Keratinocyte (primary cell): ENCODE data around the gene PLA1A. TPM values are rescaled to one million over a fixed set of nuclear protein-coding genes. Genes with fewer than 3 reads are reported as not detected.

Experiments
- DNase-seq: peaks from one replicate; pipeline ENCODE4 v3.0.0-alpha.2; 2011; ENCODE audit warnings: low read depth, missing footprints, low spot score
- FAIRE-seq: peaks from 2 replicates; lab custom pipeline; 2011; peaks lifted over from hg19 to GRCh38; lab: Jason Lieb, UNC
- H2AFZ ChIP-seq: 2 replicates; pipeline ENCODE4 v1.6.0; 2012; ENCODE audit warnings: low read length, control low read depth, inconsistent platforms; ENCODE audit not compliant: control insufficient read depth
- H3K27ac ChIP-seq: 2 replicates; pipeline ENCODE4 v1.5.1; 2011; ENCODE audit warnings: low read length; ENCODE audit not compliant: control insufficient read depth, insufficient read depth
- H3K27me3 ChIP-seq: 3 replicates; pipeline ENCODE4 v1.6.0; 2011; ENCODE audit warnings: low read length; ENCODE audit not compliant: control insufficient read depth, insufficient read depth; ENCODE audit errors: extremely low read depth
- H3K36me3 ChIP-seq, 2 experiments: 2 replicates in 1 of 2; 3 replicates in 1 of 2; pipeline ENCODE4 v1.5.1; 2011; ENCODE audit warnings: low read length in 2 of 2, mild to moderate bottlenecking in 1 of 2; ENCODE audit not compliant: control insufficient read depth in 2 of 2, insufficient read depth in 2 of 2; ENCODE audit errors: extremely low read depth in 1 of 2
- H3K4me1 ChIP-seq: 3 replicates; pipeline ENCODE4 v1.5.1; 2011; ENCODE audit warnings: low read length; ENCODE audit not compliant: control insufficient read depth, insufficient read depth; ENCODE audit errors: extremely low read depth
- H3K4me2 ChIP-seq: 3 replicates; pipeline ENCODE4 v1.6.0; 2011; ENCODE audit warnings: low read depth, low read length; ENCODE audit not compliant: control insufficient read depth, insufficient read depth; ENCODE audit errors: extremely low read depth
- H3K4me3 ChIP-seq, 3 experiments: fragments of 200-600 bp in 1 of 3; sonication (generic) in 1 of 3; 2 replicates in 2 of 3; 3 replicates in 1 of 3; pipeline ENCODE4 v1.5.1; 2011 to 2016; ENCODE audit warnings: low read length in 3 of 3, mild to moderate bottlenecking in 3 of 3, control low read depth in 2 of 3, inconsistent platforms in 1 of 3, low read depth in 1 of 3, mixed read lengths in 1 of 3, mixed run types in 1 of 3, moderate library complexity in 1 of 3; ENCODE audit not compliant: control insufficient read depth in 2 of 3, insufficient read depth in 2 of 3; ENCODE audit errors: extremely low read depth in 1 of 3
- H3K79me2 ChIP-seq: 2 replicates; pipeline ENCODE4 v1.6.0; 2012; ENCODE audit warnings: low read length; ENCODE audit not compliant: control insufficient read depth, insufficient read depth
- H3K9ac ChIP-seq: 3 replicates; pipeline ENCODE4 v1.6.0; 2011; ENCODE audit warnings: low read length; ENCODE audit not compliant: control insufficient read depth, insufficient read depth; ENCODE audit errors: extremely low read depth
- H3K9me1 ChIP-seq: 3 replicates; pipeline ENCODE4 v1.6.0; 2011; ENCODE audit warnings: low read length; ENCODE audit not compliant: control insufficient read depth, insufficient read depth; ENCODE audit errors: extremely low read depth
- H3K9me3 ChIP-seq: 2 replicates; pipeline ENCODE4 v1.5.1; 2012; ENCODE audit warnings: low read depth, low read length; ENCODE audit not compliant: control insufficient read depth
- H4K20me1 ChIP-seq: 3 replicates; pipeline ENCODE4 v1.6.0; 2011; ENCODE audit warnings: low read length; ENCODE audit not compliant: control insufficient read depth, insufficient read depth; ENCODE audit errors: extremely low read depth
- CTCF ChIP-seq, 3 experiments: IDR thresholded peaks in 1 of 3; conservative IDR thresholded peaks in 1 of 3; optimal IDR thresholded peaks in 1 of 3; 2 replicates in 2 of 3; 3 replicates in 1 of 3; pipeline versions ENCODE3 to v1.5.1; 2011; ENCODE audit warnings: low read length in 3 of 3, mild to moderate bottlenecking in 3 of 3, moderate library complexity in 2 of 3, control low read depth in 1 of 3, inconsistent platforms in 1 of 3; ENCODE audit not compliant: insufficient read depth in 2 of 3; ENCODE audit errors: extremely low read depth in 1 of 3
- EZH2 ChIP-seq: IDR thresholded peaks from one replicate; pipeline ENCODE4 v1.6.1; 2012; ENCODE audit warnings: inconsistent platforms, mild to moderate bottlenecking, low read length, moderate library complexity
- dilution Hi-C: fragments of 300-500 bp; cut with MboI; formaldehyde crosslinking; loops from one replicate; pipeline ENCODE4 v1.7.0; 2020; ENCODE audit warnings: low sequenced_read_pairs; ENCODE audit not compliant: extremely low pct_ligation_motif_present
- polyA plus RNA-seq, 5 experiments: library from polyadenylated mRNA; depleted of rRNA in 3 of 5; stranded (reverse) in 3 of 5; stranded (forward) in 1 of 5; unstranded in 1 of 5; fragments of >200 nt; gene quantifications; 1 replicate in 1 of 5; 2 replicates in 3 of 5; 3 replicates in 1 of 5; pipeline versions ENCODE4 v1.2.1 to v1.2.3, GENCODE V29; 2011 to 2012; ENCODE audit warnings: missing spikeins in 2 of 5, low read depth in 1 of 5, low replicate concordance in 1 of 5

Gene PLA1A
- polyA plus RNA-seq, 1 donor (not counting 4 experiments of a cell fraction or from before 2014, with no cell fraction given): not detected

- no peak overlapping the region for H3K4me2 ChIP-seq
- no peaks in the 10 kb centered on the region for H4K20me1 ChIP-seq
- no peak overlapping the region for H3K4me3 ChIP-seq
- no peaks in the 10 kb centered on the region for H3K9me3 ChIP-seq
- H3K79me2 ChIP-seq: no peaks in the 10 kb centered on the region
- H3K27me3 ChIP-seq: no peaks in the 10 kb centered on the region
- no peaks in the 10 kb centered on the region for H3K9me1 ChIP-seq
- dilution Hi-C loops: no loop called here
- H3K27ac ChIP-seq: no peak overlapping the region
- FAIRE-seq (no peak), DNase-seq (no peak)
- no peak overlapping the region for H3K9ac ChIP-seq
- H2AFZ ChIP-seq: no peak overlapping the region
- no peaks in the 10 kb centered on the region for H3K4me1 ChIP-seq
- H3K36me3 ChIP-seq: no peaks in the 10 kb centered on the region
- TF ChIP-seq EZH2: no peak
- TF ChIP-seq CTCF (optimal IDR thresholded peaks at IDR 0.05 in 1 of 3, IDR thresholded peaks at IDR 0.05 in 1 of 3, conservative IDR thresholded peaks at IDR 0.05 in 1 of 3; ENCODE audit: extremely low read depth in 1 of 3, insufficient read depth in 2 of 3, low read length in 3 of 3): no peak
Observed at GRCh38 chr3:119649761-119650160, 52.1 kb downstream of the PLA1A start.

DNA sequence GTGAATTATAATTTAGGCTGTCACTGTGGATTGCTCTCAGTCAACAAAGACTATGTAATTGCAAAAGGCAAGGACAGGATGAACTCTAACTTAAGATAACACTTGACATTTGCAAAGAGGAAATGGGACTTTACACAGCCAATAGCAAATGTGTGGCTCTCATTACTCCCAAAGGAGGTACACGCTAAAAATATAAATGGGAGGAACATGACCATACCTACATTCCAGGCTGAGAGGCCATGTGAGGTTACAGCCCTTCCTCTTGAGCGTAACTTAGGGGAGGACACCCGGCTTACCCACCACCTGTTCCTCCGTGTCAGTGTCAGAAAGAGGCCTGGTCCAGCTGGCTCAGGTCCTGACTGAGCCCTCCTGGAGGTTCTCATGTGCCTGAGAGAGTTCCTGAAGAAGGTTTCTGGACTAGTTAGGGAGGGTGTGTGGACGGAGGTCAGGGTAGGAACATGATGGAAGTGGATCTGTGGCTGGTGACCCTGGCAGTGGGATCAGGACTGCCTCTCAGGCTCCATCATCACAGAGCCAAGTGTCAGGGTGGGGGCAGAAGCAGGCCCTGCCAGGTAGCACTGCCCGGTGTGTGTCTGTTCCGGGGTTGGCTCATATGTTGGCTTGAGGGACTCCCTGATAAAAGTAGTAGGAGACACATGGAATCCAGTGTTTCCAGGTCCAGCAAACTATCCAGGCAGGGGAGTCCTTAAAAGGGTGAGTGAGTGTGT lies 54.8 kb downstream of the PLA1A start:
- dilution Hi-C loops: no loop called here
- no peak for DNase-seq

More for the DNA sequence above, 54.8 kb downstream of the PLA1A start:
- H4K20me1 ChIP-seq: no peaks in the 10 kb centered on the region
- H3K9me3 ChIP-seq: no peaks in the 10 kb centered on the region
- TF ChIP-seq CTCF (optimal IDR thresholded peaks at IDR 0.05 in 1 of 3, IDR thresholded peaks at IDR 0.05 in 1 of 3, conservative IDR thresholded peaks at IDR 0.05 in 1 of 3; ENCODE audit: extremely low read depth in 1 of 3, insufficient read depth in 2 of 3, low read length in 3 of 3): no peak
- no peak for FAIRE-seq
- H3K4me2 ChIP-seq: no peak overlapping the region
- no peak overlapping the region for H2AFZ ChIP-seq
- no peaks in the 10 kb centered on the region for H3K79me2 ChIP-seq
- no peaks in the 10 kb centered on the region for H3K36me3 ChIP-seq
- H3K9ac ChIP-seq: no peak overlapping the region
- H3K27ac ChIP-seq: no peak overlapping the region
- H3K27me3 ChIP-seq: no peaks in the 10 kb centered on the region
- H3K4me3 ChIP-seq: no peak overlapping the region
- no peaks in the 10 kb centered on the region for H3K4me1 ChIP-seq
- H3K9me1 ChIP-seq: no peaks in the 10 kb centered on the region
